ENCODE measurements around the gene IL1RAP.

DNA sequence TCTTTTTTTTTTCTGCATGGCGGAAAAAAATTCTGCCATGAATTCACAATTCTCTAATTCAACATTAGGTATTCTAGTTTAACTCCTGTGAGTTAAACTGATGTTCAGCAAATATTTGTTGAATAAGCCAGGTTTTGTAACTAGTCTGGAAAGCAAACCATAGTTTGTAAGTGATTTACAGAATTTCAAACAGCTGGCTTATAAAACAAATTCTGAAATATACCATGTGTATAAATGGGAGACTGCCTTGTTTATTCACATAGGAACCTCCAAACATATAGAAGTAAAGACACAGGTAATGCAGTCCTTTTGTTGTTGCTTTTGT is 101.1 kb downstream of the IL1RAP start:
- TF ChIP-seq EZH2 (IDR thresholded peaks at IDR 0.05; ENCODE audit: insufficient read depth, poor library complexity, severe bottlenecking) (no peak), EZH2phosphoT487 (IDR thresholded peaks at IDR 0.05; ENCODE audit: insufficient read depth, low read depth) (no peak)

Data from GM23248 (cell line).